ENCODE results near the gene GFER.

Gene GFER

DNA sequence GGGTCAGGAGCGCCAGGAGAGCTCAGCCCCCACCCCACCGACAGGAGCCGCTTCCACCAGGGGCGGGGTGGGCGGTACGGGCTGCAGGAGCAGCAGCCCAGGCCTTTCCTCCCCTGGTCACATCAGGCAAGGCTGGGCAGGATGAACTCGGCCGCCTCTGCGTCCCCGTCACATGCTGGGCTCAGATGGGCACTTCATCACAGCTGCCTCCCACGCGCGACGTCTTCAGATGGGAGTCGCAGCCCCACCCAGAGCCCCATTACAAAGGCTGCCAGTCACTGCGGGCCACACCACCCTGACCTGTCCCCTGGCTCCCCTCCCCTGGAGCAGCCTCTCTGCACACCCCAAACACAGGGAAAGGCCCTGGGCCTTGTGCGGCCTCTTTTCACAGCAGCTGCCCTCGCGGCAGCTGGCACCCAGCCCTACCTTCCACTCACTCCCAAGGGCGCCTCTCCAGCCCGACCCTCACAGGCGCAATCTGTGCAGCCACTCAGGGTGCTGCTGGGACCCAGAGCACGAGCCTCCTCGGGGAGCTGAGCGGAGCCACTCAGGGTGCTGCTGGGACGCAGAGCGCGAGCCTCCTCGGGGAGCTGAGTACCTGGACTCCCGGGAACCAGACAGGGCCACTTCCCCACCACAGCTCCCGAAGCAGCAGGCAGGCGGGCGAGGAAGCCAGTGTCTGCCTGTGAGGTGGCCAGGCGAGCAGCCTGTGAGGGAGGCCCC is 21.0 kb downstream of the GFER start:
- H4K8ac ChIP-seq (ENCODE audit: low read depth, low read length) = peak overlapping the region; percentile 43

DNA sequence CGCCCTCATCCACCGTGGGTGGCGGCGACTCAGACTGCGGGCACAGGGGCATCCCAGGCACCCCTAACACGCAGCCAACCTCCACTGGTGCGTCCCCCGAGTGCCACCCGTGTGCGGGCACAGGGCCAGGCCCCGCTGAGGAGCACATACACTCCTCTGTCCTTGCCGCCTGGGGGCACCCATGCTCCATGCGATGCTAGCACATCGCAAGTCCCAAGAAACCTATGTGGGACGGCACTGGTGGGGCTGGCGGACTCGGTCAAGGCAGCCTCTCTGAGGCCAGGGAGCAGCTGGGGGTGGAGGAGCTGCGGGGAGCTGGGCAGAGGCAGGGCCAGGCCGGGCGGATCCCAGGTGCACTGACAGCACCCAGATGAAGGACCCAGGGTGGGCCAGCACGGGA is 21.7 kb downstream of the GFER start:
- H3K4me1 ChIP-seq (ENCODE audit: control insufficient read depth in 2 of 2, insufficient read depth in 1 of 2, low read depth in 1 of 2, low read length in 2 of 2) = peaks cover 28 to 35% of the 10 kb centered on the region in 2 donors
- H2BK120ac ChIP-seq (ENCODE audit: low read depth, low read length) = no peak overlapping the region
- H3K18ac ChIP-seq (ENCODE audit: low read length) = no peak overlapping the region
- H3K14ac ChIP-seq (ENCODE audit: low read length) = no peak overlapping the region
- H4K8ac ChIP-seq (ENCODE audit: low read depth, low read length) = no peak overlapping the region
- peaks cover 27 to 50% of the 10 kb centered on the region in 2 donors for H3K36me3 ChIP-seq (replicated peaks in 1 of 2; ENCODE audit: control insufficient read depth in 2 of 2, insufficient read depth in 2 of 2, low read length in 2 of 2)
- no peak overlapping the region for H2BK12ac ChIP-seq (ENCODE audit: low read length)
- peak overlapping the region; percentile 93 for H3K23ac ChIP-seq (ENCODE audit: low read depth, low read length, poor library complexity)
- no peaks in the 10 kb centered on the region for H3K9me3 ChIP-seq (replicated peaks in 1 of 2; ENCODE audit: control insufficient read depth in 2 of 2, insufficient read depth in 1 of 2, low read depth in 1 of 2, low read length in 2 of 2)
- no peak overlapping the region for H2BK15ac ChIP-seq (ENCODE audit: low read length)
- no peak overlapping the region for H2AK5ac ChIP-seq (ENCODE audit: low read depth, low read length)
- peaks cover 47% of the 10 kb centered on the region for H3K79me1 ChIP-seq (ENCODE audit: low read depth, low read length)
- H3K27ac ChIP-seq (replicated peaks; ENCODE audit: low read length) = no peak overlapping the region
- no CpG with 5 or more reads among the region's 21 CpGs for WGBS, 2 donors (ENCODE audit: extremely low coverage in 2 of 2, insufficient read length in 2 of 2, insufficient replicate concordance in 1 of 2)
- no peak for DNase-seq (ENCODE audit: low spot score)
- no peak overlapping the region for H3K4me2 ChIP-seq (ENCODE audit: insufficient read depth, low read length, poor library complexity, severe bottlenecking)
- H2BK5ac ChIP-seq (ENCODE audit: low read length) = peak overlapping the region; percentile 45
- H2AFZ ChIP-seq (ENCODE audit: low read length) = no peak overlapping the region
- no peak overlapping the region for H4K91ac ChIP-seq (ENCODE audit: low read depth, low read length, poor library complexity)
- H3K4me3 ChIP-seq (ENCODE audit: low read length in 2 of 2) = no peak overlapping the region
- peak overlapping the region; percentile 50 for H3K9ac ChIP-seq (ENCODE audit: low read depth, low read length, poor library complexity)
- no peak overlapping the region for H3K4ac ChIP-seq (ENCODE audit: low read length)
- no peaks in the 10 kb centered on the region for H3K27me3 ChIP-seq (ENCODE audit: control insufficient read depth in 3 of 3, insufficient read depth in 3 of 3, low read depth in 1 of 3, low read length in 3 of 3)

More for the DNA sequence above, 21.0 kb downstream of the GFER start:
- Histone ChIP-seq H2AK5ac (ENCODE audit: low read depth, low read length) (peak overlapping the region; percentile 1), H3K4me2 (ENCODE audit: insufficient read depth, low read length, poor library complexity, severe bottlenecking) (peak overlapping the region; percentile 25), H2BK5ac (ENCODE audit: low read length) (peak overlapping the region; percentile 45), H3K27me3 (ENCODE audit: control insufficient read depth in 3 of 3, insufficient read depth in 3 of 3, low read depth in 1 of 3, low read length in 3 of 3) (no peaks in the 10 kb centered on the region), H3K36me3 (replicated peaks in 1 of 2; ENCODE audit: control insufficient read depth in 2 of 2, insufficient read depth in 2 of 2, low read length in 2 of 2) (peaks cover 32 to 56% of the 10 kb centered on the region in 2 donors), H3K4me1 (ENCODE audit: control insufficient read depth in 2 of 2, insufficient read depth in 1 of 2, low read depth in 1 of 2, low read length in 2 of 2) (peaks cover 23 to 28% of the 10 kb centered on the region in 2 donors), H3K9ac (ENCODE audit: low read depth, low read length, poor library complexity) (peak overlapping the region; percentile 50), H2BK15ac (ENCODE audit: low read length) (peak overlapping the region; percentile 38), H3K4ac (ENCODE audit: low read length) (no peak overlapping the region), H3K9me3 (replicated peaks in 1 of 2; ENCODE audit: control insufficient read depth in 2 of 2, insufficient read depth in 1 of 2, low read depth in 1 of 2, low read length in 2 of 2) (no peaks in the 10 kb centered on the region), H3K23ac (ENCODE audit: low read depth, low read length, poor library complexity) (peak overlapping the region; percentile 70), H2BK12ac (ENCODE audit: low read length) (peak overlapping the region; percentile 73), H2AFZ (ENCODE audit: low read length) (no peak overlapping the region), H2BK120ac (ENCODE audit: low read depth, low read length) (no peak overlapping the region), H4K91ac (ENCODE audit: low read depth, low read length, poor library complexity) (no peak overlapping the region), H3K18ac (ENCODE audit: low read length) (peak overlapping the region; percentile 28), H3K79me1 (ENCODE audit: low read depth, low read length) (peaks cover 48% of the 10 kb centered on the region), H3K14ac (ENCODE audit: low read length) (peak overlapping the region; percentile 4), H3K4me3 (ENCODE audit: low read length in 2 of 2) (no peak overlapping the region), H3K27ac (replicated peaks; ENCODE audit: low read length) (no peak overlapping the region)
- no CpG with 5 or more reads among the region's 34 CpGs for WGBS, 2 donors (ENCODE audit: extremely low coverage in 2 of 2, insufficient read length in 2 of 2, insufficient replicate concordance in 1 of 2)
- no peak for DNase-seq (ENCODE audit: low spot score)

- H3K4me3 ChIP-seq (ENCODE audit: low read length in 2 of 2) = no peak overlapping the region
- peaks cover 47% of the 10 kb centered on the region for H3K79me1 ChIP-seq (ENCODE audit: low read depth, low read length)
- H2BK12ac ChIP-seq (ENCODE audit: low read length) = peak overlapping the region; percentile 73
- no peak overlapping the region for H4K91ac ChIP-seq (ENCODE audit: low read depth, low read length, poor library complexity)
- H3K4me2 ChIP-seq (ENCODE audit: insufficient read depth, low read length, poor library complexity, severe bottlenecking) = no peak overlapping the region
- peak overlapping the region; percentile 60 for H3K9ac ChIP-seq (ENCODE audit: low read depth, low read length, poor library complexity)
- peak overlapping the region; percentile 65 for H4K8ac ChIP-seq (ENCODE audit: low read depth, low read length)
- no peak overlapping the region for H2AFZ ChIP-seq (ENCODE audit: low read length)
- no peak overlapping the region for H2BK15ac ChIP-seq (ENCODE audit: low read length)
- H3K36me3 ChIP-seq (replicated peaks in 1 of 2; ENCODE audit: control insufficient read depth in 2 of 2, insufficient read depth in 2 of 2, low read length in 2 of 2) = peaks cover 22 to 43% of the 10 kb centered on the region in 2 donors
- no peak overlapping the region for H3K4ac ChIP-seq (ENCODE audit: low read length)
- peak overlapping the region; percentile 81 for H2AK5ac ChIP-seq (ENCODE audit: low read depth, low read length)
- H3K4me1 ChIP-seq (ENCODE audit: control insufficient read depth in 2 of 2, insufficient read depth in 1 of 2, low read depth in 1 of 2, low read length in 2 of 2) = peaks cover 28 to 35% of the 10 kb centered on the region in 2 donors
- no peak overlapping the region for H3K18ac ChIP-seq (ENCODE audit: low read length)
- no peaks in the 10 kb centered on the region for H3K9me3 ChIP-seq (replicated peaks in 1 of 2; ENCODE audit: control insufficient read depth in 2 of 2, insufficient read depth in 1 of 2, low read depth in 1 of 2, low read length in 2 of 2)
- H2BK5ac ChIP-seq (ENCODE audit: low read length) = peak overlapping the region; percentile 53
- peak overlapping the region; percentile 71 for H3K14ac ChIP-seq (ENCODE audit: low read length)
- no peak overlapping the region for H3K23ac ChIP-seq (ENCODE audit: low read depth, low read length, poor library complexity)
- H3K27me3 ChIP-seq (ENCODE audit: control insufficient read depth in 3 of 3, insufficient read depth in 3 of 3, low read depth in 1 of 3, low read length in 3 of 3) = no peaks in the 10 kb centered on the region
- DNase-seq (ENCODE audit: low spot score) = no peak
- H3K27ac ChIP-seq (replicated peaks; ENCODE audit: low read length) = no peak overlapping the region
- WGBS, 2 donors (ENCODE audit: extremely low coverage in 2 of 2, insufficient read length in 2 of 2, insufficient replicate concordance in 1 of 2) = no CpG with 5 or more reads among the region's 8 CpGs
- H2BK120ac ChIP-seq (ENCODE audit: low read depth, low read length) = no peak overlapping the region
These were observed 22.3 kb downstream of the GFER start for GRCh38 chr16:2006317-2006716.

DNA sequence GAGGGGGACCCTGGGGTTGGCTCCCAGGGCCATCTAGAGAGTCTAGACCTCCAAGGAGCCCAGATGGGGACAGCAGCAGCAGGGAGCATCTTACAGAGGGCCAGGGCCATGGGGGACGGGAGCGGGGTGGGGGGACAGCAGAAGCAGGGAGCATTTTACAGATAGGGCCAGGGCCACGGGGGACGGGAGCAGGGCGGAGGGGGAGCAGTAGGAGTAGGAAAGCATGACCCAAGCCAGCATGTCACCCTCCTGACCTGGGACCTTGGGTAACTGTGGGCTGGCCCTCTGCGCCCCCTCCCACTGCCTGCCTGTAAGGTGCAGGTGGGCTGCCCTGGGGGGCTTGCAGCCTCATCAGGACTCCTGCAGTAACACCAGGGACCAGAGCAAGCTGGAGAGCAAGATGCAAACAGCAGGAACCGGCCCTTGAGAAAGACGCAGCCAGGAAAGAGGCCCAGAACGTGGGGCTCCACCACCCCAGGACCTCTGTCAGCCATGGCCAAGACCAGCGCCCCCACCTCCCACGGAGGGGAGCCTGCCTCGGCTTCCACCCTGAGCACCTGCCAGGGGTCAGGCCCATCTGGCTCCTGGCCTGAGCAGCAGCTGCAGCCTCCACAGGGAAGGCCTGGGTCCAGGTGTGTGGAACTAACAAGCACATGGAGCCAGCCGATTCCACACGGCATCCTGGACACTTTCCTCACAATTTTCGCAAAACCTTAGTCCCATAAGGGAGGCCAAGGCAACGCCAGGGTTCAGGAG is 23.3 kb downstream of the GFER start:
- peak overlapping the region; percentile 53 for H2BK5ac ChIP-seq (ENCODE audit: low read length)
- peak overlapping the region; percentile 71 for H3K14ac ChIP-seq (ENCODE audit: low read length)
- H2AFZ ChIP-seq (ENCODE audit: low read length) = no peak overlapping the region
- no peak overlapping the region for H4K91ac ChIP-seq (ENCODE audit: low read depth, low read length, poor library complexity)
- peak overlapping the region; percentile 81 for H2AK5ac ChIP-seq (ENCODE audit: low read depth, low read length)
- WGBS, 2 donors (ENCODE audit: extremely low coverage in 2 of 2, insufficient read length in 2 of 2, insufficient replicate concordance in 1 of 2) = no CpG with 5 or more reads among the region's 16 CpGs
- no peaks in the 10 kb centered on the region for H3K9me3 ChIP-seq (replicated peaks in 1 of 2; ENCODE audit: control insufficient read depth in 2 of 2, insufficient read depth in 1 of 2, low read depth in 1 of 2, low read length in 2 of 2)
- no peak overlapping the region for H2BK15ac ChIP-seq (ENCODE audit: low read length)
- peak overlapping the region in 1 of 2 donors; percentile 65 for H3K4me3 ChIP-seq (ENCODE audit: low read length in 2 of 2)
- H3K9ac ChIP-seq (ENCODE audit: low read depth, low read length, poor library complexity) = peak overlapping the region; percentile 78
- peak overlapping the region; percentile 63 for H2BK12ac ChIP-seq (ENCODE audit: low read length)
- peaks cover 13 to 33% of the 10 kb centered on the region in 2 donors for H3K36me3 ChIP-seq (replicated peaks in 1 of 2; ENCODE audit: control insufficient read depth in 2 of 2, insufficient read depth in 2 of 2, low read length in 2 of 2)
- H3K27ac ChIP-seq (replicated peaks; ENCODE audit: low read length) = no peak overlapping the region
- no peaks in the 10 kb centered on the region for H3K27me3 ChIP-seq (ENCODE audit: control insufficient read depth in 3 of 3, insufficient read depth in 3 of 3, low read depth in 1 of 3, low read length in 3 of 3)
- DNase-seq (ENCODE audit: low spot score) = no peak
- peak overlapping the region; percentile 66 for H3K4ac ChIP-seq (ENCODE audit: low read length)
- no peak overlapping the region for H4K8ac ChIP-seq (ENCODE audit: low read depth, low read length)
- H2BK120ac ChIP-seq (ENCODE audit: low read depth, low read length) = no peak overlapping the region
- H3K79me1 ChIP-seq (ENCODE audit: low read depth, low read length) = peaks cover 42% of the 10 kb centered on the region
- H3K4me2 ChIP-seq (ENCODE audit: insufficient read depth, low read length, poor library complexity, severe bottlenecking) = no peak overlapping the region
- H3K18ac ChIP-seq (ENCODE audit: low read length) = no peak overlapping the region
- peaks cover 28 to 35% of the 10 kb centered on the region in 2 donors for H3K4me1 ChIP-seq (ENCODE audit: control insufficient read depth in 2 of 2, insufficient read depth in 1 of 2, low read depth in 1 of 2, low read length in 2 of 2)
- H3K23ac ChIP-seq (ENCODE audit: low read depth, low read length, poor library complexity) = peak overlapping the region; percentile 43

All from neuronal stem cell (in vitro differentiated cells).